Choroid plexus epithelial cell (primary cell): ENCODE results near the gene KIF20B.
A peak's percentile ranks its signal among the peaks of the same experiment; 100 is the strongest.

Experiments
- DNase-seq: peaks from one replicate; pipeline ENCODE4 v3.0.0-alpha.2; 2010; ENCODE audit warnings: low read depth
- H3K4me3 ChIP-seq: 2 replicates; pipeline ENCODE4 v1.5.1; 2011; ENCODE audit warnings: low read depth, mild to moderate bottlenecking, control low read depth, low read length, moderate library complexity
- TF ChIP-seq, protein P1 (sequence below): conservative IDR thresholded peaks from 2 replicates; pipeline ENCODE4 v1.5.1; 2011; ENCODE audit warnings: low read depth, mild to moderate bottlenecking, control low read depth, inconsistent platforms, low read length, moderate library complexity

Gene KIF20B

DNA sequence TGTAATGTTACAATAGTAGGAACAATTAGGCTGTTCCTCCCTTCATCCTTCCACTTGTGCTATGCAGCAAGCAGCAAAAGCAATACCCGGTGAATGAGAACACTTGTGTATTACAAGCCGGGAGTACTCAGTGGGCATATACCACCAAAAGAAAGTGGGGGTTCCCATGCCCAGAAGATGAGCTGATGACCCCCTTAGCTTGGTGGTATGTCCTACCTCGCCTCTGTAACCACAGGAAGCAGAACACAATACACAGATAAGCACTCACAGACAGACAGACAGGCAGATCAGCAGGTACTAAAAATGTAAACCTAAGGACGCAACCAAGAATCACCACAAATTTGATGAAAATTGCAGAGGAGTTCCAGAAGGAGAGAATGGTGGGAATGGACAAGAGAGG, 15.5 kb upstream of the KIF20B start:
- no peak for DNase-seq
- H3K4me3 ChIP-seq = no peak overlapping the region
- TF ChIP-seq, protein P1, sequence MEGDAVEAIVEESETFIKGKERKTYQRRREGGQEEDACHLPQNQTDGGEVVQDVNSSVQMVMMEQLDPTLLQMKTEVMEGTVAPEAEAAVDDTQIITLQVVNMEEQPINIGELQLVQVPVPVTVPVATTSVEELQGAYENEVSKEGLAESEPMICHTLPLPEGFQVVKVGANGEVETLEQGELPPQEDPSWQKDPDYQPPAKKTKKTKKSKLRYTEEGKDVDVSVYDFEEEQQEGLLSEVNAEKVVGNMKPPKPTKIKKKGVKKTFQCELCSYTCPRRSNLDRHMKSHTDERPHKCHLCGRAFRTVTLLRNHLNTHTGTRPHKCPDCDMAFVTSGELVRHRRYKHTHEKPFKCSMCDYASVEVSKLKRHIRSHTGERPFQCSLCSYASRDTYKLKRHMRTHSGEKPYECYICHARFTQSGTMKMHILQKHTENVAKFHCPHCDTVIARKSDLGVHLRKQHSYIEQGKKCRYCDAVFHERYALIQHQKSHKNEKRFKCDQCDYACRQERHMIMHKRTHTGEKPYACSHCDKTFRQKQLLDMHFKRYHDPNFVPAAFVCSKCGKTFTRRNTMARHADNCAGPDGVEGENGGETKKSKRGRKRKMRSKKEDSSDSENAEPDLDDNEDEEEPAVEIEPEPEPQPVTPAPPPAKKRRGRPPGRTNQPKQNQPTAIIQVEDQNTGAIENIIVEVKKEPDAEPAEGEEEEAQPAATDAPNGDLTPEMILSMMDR = no peak

GRCh38 chr10:89690027-89690426, 11.4 kb upstream of the KIF20B start:
- DNase-seq = no peak
- TF ChIP-seq, protein P1 = no peak
- H3K4me3 ChIP-seq = no peak overlapping the region

GRCh38 chr10:89692416-89692815, 9.0 kb upstream of the KIF20B start:
- no peak for DNase-seq
- H3K4me3 ChIP-seq = no peak overlapping the region
- TF ChIP-seq, protein P1 = no peak

DNA sequence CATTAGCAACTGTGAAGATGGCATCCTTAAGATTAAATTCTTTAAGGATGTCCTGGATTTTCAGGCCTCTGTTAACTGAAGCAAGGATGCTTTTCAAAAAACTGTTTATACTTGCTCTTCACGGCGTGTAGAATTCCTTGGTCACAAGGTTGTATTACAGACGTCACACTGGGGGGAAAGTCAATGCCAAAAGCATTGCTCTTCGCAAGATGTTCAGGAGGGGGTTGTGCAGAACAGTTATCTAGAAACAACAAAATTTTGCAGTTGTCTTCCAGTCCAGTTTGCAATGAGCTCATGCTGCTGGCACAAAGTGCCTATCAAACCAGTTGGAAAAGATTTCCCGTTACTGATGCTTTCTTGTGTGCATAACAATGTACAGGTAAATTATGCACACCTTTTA, 8.2 kb upstream of the KIF20B start:
- TF ChIP-seq, protein P1 = no peak
- peak; percentile 68 for DNase-seq
- no peak overlapping the region for H3K4me3 ChIP-seq

- TF ChIP-seq, protein P1 = no peak
- DNase-seq = no peak
Observed at GRCh38 chr10:89695307-89695706, 6.1 kb upstream of the KIF20B start.

GRCh38 chr10:89697946-89698345, 3.4 kb upstream of the KIF20B start:
- no peak for DNase-seq
- TF ChIP-seq, protein P1 = no peak

More at GRCh38 chr10:89695307-89695706, 6.1 kb upstream of the KIF20B start:
- H3K4me3 ChIP-seq = no peak overlapping the region

DNA sequence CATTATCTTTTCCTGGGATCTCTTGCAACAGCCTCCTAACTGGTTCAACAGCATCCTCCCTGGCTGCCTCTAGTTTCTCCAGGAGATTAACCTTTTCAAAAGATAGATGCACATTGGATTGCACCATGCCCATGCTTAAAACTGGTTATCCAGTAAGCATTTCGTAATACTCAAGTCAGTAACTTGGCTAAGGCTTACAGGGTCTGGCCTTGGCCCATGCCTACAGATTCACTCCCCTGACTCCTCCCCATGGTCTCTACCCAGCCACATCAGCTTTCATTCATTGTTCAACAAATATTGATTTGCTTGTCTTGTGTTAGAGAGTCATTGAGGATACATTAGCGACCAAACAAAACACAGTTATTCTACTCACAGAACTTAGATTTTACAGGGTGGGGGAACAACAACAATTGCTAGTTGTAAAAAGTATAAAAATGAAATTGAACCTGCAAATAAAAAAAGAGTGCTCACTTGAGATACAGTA, 1.8 kb upstream of the KIF20B start:
- H3K4me3 ChIP-seq = no peak overlapping the region
- DNase-seq = no peak
- TF ChIP-seq, protein P1 = no peak

More at GRCh38 chr10:89697946-89698345, 3.4 kb upstream of the KIF20B start:
- no peak overlapping the region for H3K4me3 ChIP-seq
